IPS-15b (cell line): ENCODE results near the gene DLGAP1.

Source experiments
- H3K27me3 ChIP-seq: one replicate; pipeline ENCODE4 v1.6.1; 2013; ENCODE audit warnings: low read length; ENCODE audit not compliant: control insufficient read depth, insufficient read depth
- H3K36me3 ChIP-seq: one replicate; pipeline ENCODE4 v1.6.1; 2013; ENCODE audit warnings: low read length; ENCODE audit not compliant: control insufficient read depth, insufficient read depth
- H3K4me1 ChIP-seq: one replicate; pipeline ENCODE4 v1.6.1; 2013; ENCODE audit warnings: mild to moderate bottlenecking, low read length; ENCODE audit not compliant: control insufficient read depth, insufficient read depth
- H3K4me3 ChIP-seq: one replicate; pipeline ENCODE4 v1.5.1; 2013; ENCODE audit warnings: low read depth, low read length
- H3K9ac ChIP-seq: one replicate; pipeline ENCODE4 v1.6.1; 2013; ENCODE audit warnings: low read depth, mild to moderate bottlenecking, low read length
- H3K9me3 ChIP-seq: one replicate; pipeline ENCODE4 v1.6.1; 2013; ENCODE audit warnings: mild to moderate bottlenecking, low read length; ENCODE audit not compliant: control insufficient read depth, insufficient read depth

Gene DLGAP1

DNA sequence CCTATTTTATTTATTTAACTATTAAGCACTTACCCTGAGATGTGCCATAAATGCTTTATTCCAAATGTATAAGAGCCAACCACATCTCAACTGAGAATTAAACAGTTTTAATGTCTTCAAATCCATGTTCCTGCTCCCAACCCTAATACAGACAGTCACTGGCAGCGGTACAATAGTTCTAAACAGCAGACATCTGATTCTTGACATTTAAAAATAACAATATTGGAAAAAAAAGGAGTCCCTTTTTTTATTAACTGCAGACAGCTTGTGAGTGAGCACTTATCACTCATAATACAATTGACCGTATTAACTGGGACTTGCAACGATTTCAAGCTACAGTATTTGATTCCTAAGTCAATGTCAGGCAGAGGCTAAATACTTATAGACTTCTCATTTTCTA, 580.5 kb downstream of the DLGAP1 start:
- Histone ChIP-seq H3K9ac (no peak overlapping the region), H3K27me3 (no peaks in the 10 kb centered on the region), H3K9me3 (no peaks in the 10 kb centered on the region), H3K36me3 (peaks cover 5% of the 10 kb centered on the region), H3K4me3 (no peak overlapping the region), H3K4me1 (peaks cover 8% of the 10 kb centered on the region)

DNA sequence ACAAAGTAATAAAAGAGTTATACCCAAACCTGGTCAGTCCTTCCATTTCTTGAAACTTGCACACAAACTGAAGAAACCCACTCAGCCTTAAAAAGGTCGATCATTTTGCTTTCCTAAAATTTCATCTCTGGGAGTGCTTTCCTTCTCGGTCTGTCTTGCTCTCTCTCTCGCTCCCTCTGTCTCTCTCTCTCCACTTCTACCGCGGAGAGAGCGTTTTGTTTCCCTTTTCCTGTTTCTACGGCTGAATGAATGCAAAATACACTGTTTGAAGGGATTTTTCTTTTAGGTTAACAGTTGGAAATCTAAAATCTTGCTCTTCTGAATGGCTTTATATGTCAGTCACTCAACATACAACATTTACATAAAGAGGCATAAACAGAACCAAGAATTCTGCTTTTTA, 581.0 kb downstream of the DLGAP1 start:
- peak overlapping the region; percentile 14 for H3K9ac ChIP-seq
- H3K4me3 ChIP-seq, result no peak overlapping the region

DNA sequence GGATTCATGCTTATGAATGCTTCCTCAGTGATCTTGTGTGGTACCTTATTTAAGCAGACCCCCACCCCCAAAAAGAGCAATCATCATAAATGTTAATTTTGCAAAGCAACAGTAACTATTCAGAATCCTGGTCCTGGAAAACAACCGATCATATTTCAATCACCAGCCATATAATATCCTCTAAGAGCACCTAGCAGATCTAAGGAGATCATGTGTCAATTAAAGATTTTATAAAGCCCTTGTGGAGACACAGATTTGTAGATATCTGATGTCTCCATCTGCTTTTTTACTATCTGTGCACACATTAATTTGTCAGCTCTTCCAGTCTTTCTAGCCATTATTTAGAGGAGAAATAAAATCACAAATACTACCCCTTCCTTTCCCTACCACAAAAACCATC, 581.4 kb downstream of the DLGAP1 start:
- no peak overlapping the region for H3K9ac ChIP-seq
- no peaks in the 10 kb centered on the region for H3K36me3 ChIP-seq
- H3K4me3 ChIP-seq, result no peak overlapping the region
- no peaks in the 10 kb centered on the region for H3K27me3 ChIP-seq
- H3K9me3 ChIP-seq, result no peaks in the 10 kb centered on the region
- peaks cover 8% of the 10 kb centered on the region for H3K4me1 ChIP-seq

More for the DNA sequence above, 581.0 kb downstream of the DLGAP1 start:
- peaks cover 8% of the 10 kb centered on the region for H3K4me1 ChIP-seq
- no peaks in the 10 kb centered on the region for H3K27me3 ChIP-seq
- peaks cover under 1% of the 10 kb centered on the region for H3K36me3 ChIP-seq
- no peaks in the 10 kb centered on the region for H3K9me3 ChIP-seq

DNA sequence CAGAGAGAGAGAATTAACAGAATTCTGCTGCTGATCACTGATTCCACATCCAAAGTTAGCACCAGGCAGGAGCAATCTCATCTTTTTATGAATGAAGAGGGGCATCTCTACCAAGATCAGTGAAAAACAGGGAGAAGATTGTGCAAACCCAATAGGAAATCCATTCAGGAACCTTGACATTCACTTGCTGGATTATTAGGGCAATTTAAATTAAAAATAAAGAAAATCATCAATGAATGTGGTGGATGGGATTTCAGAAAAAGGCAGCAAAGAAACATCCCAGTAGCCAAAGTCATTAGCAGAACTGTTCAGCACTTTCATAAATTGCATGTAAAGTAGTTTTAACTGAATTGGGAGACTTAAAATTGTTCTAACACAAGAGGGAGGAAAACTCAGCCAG, 581.9 kb downstream of the DLGAP1 start:
- Histone ChIP-seq H3K4me3 (no peak overlapping the region), H3K9me3 (no peaks in the 10 kb centered on the region), H3K27me3 (no peaks in the 10 kb centered on the region)

DNA sequence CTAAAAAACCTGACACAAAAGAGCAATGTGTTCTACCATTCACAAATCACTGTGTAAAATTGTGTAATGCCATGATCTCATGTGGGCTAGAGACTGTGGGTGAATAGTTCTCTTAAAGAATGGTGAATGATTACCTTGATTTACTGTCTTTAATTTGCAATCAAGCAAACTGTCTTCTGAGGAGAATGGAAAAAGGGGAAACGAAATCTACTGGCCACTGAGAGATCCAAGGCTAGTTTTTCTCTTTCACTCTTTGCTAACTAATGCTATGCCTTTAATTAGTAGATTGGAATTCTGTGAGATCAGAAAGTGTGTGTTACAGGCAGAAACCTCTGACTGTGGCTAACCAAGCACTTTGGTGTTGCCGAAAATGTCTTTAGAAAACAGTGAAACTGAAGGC, 582.5 kb downstream of the DLGAP1 start:
- Histone ChIP-seq H3K4me3 (no peak overlapping the region), H3K4me1 (peaks cover 15% of the 10 kb centered on the region), H3K27me3 (no peaks in the 10 kb centered on the region), H3K36me3 (no peaks in the 10 kb centered on the region), H3K9ac (no peak overlapping the region), H3K9me3 (no peaks in the 10 kb centered on the region)

More for the DNA sequence above, 581.9 kb downstream of the DLGAP1 start:
- Histone ChIP-seq H3K36me3 (no peaks in the 10 kb centered on the region), H3K4me1 (peaks cover 11% of the 10 kb centered on the region), H3K9ac (no peak overlapping the region)

DNA sequence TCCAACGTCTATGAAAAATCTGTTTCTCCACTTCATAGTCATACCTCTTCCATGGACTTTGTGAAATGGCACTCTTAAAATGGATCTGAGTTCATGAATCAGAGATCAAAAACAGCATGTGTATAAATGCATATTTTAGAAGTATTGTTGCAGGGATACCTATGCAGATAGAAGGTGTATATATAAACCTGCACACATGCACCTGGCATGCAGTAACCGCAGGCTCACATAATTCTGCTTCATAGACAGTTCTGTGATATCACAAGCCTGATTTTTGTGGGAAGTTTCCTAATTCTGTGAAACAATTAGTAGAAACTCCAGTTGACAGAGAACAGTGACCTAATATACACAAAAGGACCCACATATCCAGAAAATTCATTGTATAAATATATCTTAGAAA, 583.4 kb downstream of the DLGAP1 start:
- no peak overlapping the region for H3K9ac ChIP-seq
- no peaks in the 10 kb centered on the region for H3K27me3 ChIP-seq
- H3K9me3 ChIP-seq, result no peaks in the 10 kb centered on the region
- H3K36me3 ChIP-seq, result no peaks in the 10 kb centered on the region
- no peak overlapping the region for H3K4me3 ChIP-seq
- H3K4me1 ChIP-seq, result peaks cover 15% of the 10 kb centered on the region

DNA sequence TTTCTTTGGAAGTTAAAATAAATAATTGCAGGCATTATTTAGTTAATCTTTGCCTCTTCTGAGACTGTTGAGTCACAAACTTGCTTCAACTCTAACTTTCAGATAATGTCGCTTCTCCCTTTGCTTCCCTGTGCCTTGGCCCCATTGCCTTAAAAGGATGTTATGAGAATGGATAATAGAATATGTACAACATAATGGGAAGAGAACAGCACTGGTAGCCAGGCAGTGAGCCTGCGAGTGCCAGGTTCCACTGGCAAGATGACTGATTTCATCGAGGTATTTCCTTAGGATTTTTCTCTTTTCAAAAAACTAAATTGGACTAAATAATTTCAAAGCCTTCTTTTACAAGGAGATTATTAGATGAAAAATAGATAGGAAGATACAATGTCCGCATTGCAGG, 584.2 kb downstream of the DLGAP1 start:
- no peaks in the 10 kb centered on the region for H3K27me3 ChIP-seq
- H3K9me3 ChIP-seq, result no peaks in the 10 kb centered on the region
- H3K9ac ChIP-seq, result no peak overlapping the region
- H3K4me1 ChIP-seq, result peaks cover 15% of the 10 kb centered on the region
- H3K4me3 ChIP-seq, result no peak overlapping the region
- H3K36me3 ChIP-seq, result no peaks in the 10 kb centered on the region

DNA sequence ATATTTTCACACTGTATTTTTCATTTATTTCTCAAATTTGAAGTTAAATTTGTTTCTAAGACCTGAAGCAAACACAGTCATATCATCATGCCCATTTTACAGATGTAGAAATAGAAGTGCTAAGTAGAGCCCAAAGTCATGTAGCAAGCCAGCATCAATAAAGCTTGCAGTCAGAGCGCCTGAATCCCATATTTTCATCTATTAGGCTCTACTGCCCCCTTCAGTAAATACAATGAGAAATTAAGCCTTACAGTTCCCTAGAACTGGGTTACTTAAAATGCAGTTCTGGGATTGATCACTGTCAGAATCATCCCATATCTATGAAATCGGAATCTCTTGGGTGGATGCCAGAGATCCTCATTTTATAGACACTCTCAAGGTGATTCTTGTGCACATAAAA, 585.3 kb downstream of the DLGAP1 start:
- H3K4me1 ChIP-seq, result peaks cover 15% of the 10 kb centered on the region
- no peak overlapping the region for H3K4me3 ChIP-seq
- no peaks in the 10 kb centered on the region for H3K9me3 ChIP-seq
- no peaks in the 10 kb centered on the region for H3K36me3 ChIP-seq
- H3K27me3 ChIP-seq, result no peaks in the 10 kb centered on the region
- no peak overlapping the region for H3K9ac ChIP-seq

DNA sequence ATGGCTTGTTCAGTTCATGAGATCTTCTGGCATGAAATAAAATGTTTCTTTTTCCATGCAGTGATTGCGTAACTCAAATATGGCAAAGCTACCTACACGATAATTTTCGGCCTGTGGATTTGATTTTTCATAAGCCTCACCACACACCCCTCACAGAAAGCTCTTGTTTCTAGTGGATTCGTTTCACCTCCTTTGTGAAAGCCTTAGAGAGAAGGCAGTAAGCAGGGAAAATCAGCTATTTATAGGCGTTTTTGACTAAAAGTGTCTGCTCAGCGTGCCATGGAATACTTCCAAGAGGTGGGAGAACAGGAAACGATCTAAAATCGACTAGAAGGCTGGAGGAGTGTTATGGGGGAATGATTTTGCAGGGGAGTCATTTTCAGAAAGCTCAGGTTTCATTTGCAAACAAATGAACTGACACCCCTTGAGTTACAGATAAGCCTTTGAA, 587.2 kb downstream of the DLGAP1 start:
- Histone ChIP-seq H3K27me3 (no peaks in the 10 kb centered on the region), H3K4me1 (peaks cover 6% of the 10 kb centered on the region), H3K36me3 (no peaks in the 10 kb centered on the region), H3K9ac (no peak overlapping the region), H3K4me3 (no peak overlapping the region), H3K9me3 (no peaks in the 10 kb centered on the region)

DNA sequence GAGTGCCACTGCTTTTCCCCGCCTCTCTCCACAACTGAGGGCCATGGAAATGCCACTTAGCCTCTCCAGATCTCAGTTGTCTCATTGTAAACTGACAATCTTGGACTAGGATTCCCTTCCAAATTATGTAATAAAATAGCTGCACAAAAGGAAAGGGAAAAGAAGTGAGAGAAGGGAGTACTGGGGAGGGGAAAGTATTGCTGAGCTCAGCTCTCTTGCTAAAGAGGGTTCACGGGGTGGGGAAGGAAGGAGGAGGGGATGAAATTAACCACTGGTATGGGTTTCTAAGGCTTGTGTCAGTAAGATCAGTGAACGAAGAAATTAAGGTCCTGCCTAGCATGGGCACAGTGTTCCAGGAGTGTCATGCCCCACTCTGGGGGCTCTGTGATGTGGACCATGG, 587.9 kb downstream of the DLGAP1 start:
- H3K27me3 ChIP-seq, result no peaks in the 10 kb centered on the region
- H3K36me3 ChIP-seq, result no peaks in the 10 kb centered on the region
- no peaks in the 10 kb centered on the region for H3K9me3 ChIP-seq
- H3K4me3 ChIP-seq, result no peak overlapping the region
- H3K4me1 ChIP-seq, result peaks cover 6% of the 10 kb centered on the region
- H3K9ac ChIP-seq, result no peak overlapping the region

DNA sequence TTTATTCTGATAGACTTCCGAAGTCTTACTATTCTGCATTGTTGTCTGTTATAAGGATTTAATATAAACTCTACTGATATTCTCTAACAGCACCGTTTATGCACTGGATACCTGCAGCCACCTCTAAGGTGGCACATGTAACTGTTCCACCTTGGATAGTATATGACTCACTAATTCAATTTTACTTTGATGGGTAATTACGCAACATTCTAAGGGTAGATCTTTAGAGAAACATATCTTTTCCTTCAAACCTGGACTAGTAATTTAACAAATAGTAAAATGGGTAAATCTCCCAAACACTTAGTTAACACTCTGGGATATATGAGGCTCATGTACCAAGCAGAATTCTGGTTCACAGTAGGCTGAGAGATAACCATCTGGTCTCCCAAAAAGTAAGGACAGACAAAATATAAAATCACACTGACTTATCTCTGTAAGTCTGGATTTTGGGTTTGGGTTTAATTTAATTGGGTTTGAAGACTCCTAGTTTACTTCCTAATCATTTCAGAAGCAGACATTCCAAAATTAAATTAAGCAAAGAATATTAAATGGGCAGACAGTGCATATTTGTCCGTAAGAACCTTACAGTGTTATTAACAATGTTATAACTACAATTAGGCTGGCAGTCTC, 590.3 kb downstream of the DLGAP1 start:
- H3K9me3 ChIP-seq, result no peaks in the 10 kb centered on the region
- H3K4me1 ChIP-seq, result peaks cover 6% of the 10 kb centered on the region
- no peak overlapping the region for H3K4me3 ChIP-seq
- H3K27me3 ChIP-seq, result no peaks in the 10 kb centered on the region
- no peaks in the 10 kb centered on the region for H3K36me3 ChIP-seq
- H3K9ac ChIP-seq, result no peak overlapping the region

DNA sequence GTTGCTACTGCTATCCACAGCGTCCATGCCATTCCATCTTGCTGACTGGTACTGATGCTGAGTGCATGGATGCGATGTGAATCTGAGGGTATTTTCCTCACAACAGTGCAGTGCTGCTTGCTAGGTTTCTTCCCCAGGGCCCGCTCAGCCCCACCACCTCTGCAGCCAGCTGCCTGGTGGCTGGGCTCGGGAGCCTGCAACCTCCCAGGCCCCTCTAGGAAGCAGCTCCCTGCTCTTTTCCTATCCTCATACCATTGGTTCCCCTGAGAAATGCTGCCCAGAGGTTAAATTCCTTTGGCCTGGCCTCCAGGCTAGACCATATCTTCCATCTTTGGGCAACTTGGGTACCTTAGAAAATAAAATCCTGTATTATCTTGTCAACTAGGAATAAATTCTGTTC, 591.5 kb downstream of the DLGAP1 start:
- no peak overlapping the region for H3K4me3 ChIP-seq
- no peaks in the 10 kb centered on the region for H3K9me3 ChIP-seq
- H3K4me1 ChIP-seq, result peaks cover 6% of the 10 kb centered on the region
- no peaks in the 10 kb centered on the region for H3K27me3 ChIP-seq
- H3K9ac ChIP-seq, result no peak overlapping the region
- no peaks in the 10 kb centered on the region for H3K36me3 ChIP-seq
